ENCODE results near the gene MAGI2.
A peak's percentile ranks its signal among the peaks of the same experiment; 100 is the strongest.

MAGI2 gene

DNA sequence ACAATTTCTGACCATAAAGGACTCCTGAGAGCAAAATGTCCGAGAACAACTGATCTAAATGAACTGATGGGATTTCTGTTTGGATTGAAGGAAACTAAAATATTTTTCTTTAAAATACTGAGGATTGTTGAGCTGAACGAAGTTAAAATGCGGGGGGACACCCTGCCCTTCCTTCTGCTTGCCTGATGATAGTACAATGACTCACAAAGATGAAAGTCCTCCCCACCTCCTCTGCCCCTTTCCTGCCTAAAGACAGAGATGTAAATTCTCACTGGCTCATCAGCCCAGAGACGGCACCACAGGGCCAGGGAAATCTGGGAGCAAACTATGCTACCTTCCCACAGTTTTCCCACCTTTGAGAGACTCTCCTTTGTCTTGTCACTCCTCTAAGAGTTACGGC, 1474.2 kb downstream of the MAGI2 start:
- DNase-seq = no peak

DNA sequence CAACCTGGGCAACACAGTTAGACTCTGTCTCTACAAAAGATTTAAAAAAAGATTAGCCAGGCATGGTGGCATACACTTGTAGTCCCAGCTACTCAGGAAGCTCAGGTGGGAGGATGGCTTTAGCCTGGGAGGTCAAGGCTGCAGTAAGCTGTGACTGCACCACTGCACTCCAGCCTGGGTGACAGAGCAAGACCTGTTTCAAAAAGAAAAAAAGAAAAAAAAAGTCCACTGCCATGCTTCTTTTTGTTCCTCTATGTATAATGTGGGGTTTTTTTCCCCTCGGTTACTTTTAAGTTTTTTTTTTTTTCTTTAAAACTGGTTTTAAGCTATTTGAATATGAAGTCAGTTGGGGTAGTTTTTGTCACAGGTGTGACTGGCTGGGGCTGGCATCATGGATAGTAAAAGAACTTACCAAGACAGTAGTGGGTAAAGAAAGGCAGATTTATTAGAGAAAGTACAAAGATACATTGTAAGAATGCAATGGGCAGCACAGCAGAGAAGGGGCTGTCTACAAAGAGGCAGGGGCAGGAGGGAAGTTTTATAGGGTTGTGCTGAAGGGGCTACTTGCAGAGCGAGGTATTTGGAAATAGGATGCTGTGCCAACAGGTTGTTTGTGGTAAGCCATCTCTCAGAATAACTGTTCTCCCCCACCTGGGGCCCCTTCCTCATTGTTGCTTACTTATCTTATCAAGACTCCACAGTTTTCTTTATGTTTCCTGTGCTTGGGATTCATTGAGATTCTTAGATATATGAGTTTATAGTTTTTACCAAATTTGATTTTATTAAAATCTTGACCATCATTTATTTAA, 1477.6 kb downstream of the MAGI2 start:
- DNase-seq = no peak

GRCh38 chr7:77971726-77972125, 1481.7 kb downstream of the MAGI2 start:
- peak in 1 of 58 donors; percentile 3 for DNase-seq

DNA sequence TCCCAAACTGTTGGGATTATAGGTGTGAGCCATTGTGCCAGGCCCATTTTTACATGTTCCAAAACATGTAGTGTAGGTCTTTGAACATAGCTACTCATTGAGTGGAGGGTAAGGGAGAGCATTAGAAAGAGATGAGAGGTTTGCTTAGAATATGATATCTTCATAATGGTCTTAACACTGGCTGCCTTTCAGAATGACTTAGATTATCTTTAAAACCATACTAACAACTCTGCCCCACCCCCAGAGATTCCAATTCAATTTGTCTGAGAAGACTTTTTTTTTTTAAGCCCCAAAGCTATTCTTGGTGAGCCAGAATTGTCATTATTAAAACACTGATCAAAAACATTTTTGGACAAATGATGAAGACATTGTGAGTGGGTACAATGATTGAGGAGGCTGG, 1486.0 kb downstream of the MAGI2 start:
- no peak for DNase-seq

All from anterior cingulate cortex (tissue), 58 donors.